ENCODE results near the gene SBK1. TPM values are rescaled to one million over a fixed set of nuclear protein-coding genes. Genes with fewer than 3 reads are reported as not detected.
A peak's percentile ranks its signal among the peaks of the same experiment; 100 is the strongest.
"Not testable (repeated sequence)": the region's sequence is repeated elsewhere in the genome, so short reads cannot be mapped to it uniquely, and the experiment has no call there.

The SBK1 gene
- total RNA-seq = under 0.01 TPM in 2 replicates
- 0.01 TPM in 1 of 2 replicates, not detected in the other for polyA plus RNA-seq
- 0.03 TPM in 1 of 2 replicates, not detected in the other for polyA plus RNA-seq (2012)
- polyA minus RNA-seq (ENCODE audit: low replicate concordance) = not detected in 2 replicates

DNA sequence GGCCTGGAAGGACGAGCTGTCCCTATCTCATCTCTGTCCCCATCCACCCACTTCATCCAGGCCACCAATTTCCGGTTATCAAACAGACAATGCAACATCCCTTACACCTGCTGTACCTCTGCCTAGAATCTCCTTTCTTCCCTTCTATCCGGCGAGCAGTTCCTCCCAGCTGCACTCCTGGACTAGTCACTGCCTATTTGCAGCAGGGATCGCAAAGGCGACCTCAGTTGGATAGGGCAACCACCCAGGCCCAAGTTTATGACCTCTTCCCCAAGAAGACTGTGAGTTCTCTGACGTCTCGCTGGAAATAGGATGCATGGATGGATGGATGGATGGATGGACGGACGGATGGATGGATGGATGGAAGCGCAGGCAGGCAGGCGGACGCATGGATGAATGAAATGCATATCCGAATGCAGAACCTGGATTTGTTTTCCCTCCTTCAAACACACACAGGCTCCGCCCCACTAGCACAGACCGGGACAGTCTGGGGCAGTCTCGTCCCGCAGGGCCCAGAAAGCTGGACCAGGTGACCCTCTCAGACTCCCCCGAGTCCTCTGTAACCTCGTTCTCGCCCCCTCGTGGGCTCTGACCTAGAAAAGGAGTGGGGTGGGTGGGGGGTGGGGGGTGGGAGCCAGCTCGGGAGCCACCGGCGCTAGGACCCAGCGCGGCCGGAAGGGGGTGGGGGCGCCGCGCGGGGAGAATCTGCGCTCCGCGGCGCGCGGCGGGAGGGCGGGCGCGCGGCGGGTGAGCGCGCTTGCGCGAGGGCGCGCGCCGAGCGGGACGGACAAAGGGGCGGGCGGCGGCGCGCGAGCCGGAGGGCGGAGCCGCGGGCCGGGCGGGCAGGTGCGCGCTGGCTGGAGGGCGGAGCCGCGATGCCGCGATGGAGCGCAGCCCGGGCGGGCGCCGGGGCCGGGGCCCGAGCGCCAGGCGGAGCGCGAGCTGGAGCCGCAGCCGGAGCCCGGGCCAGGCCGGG, at the start of gene SBK1:
TSS of gene SBK1 (plus strand) at position 875 of the 976 bp plus-strand sequence. CDS start 24,867 bp downstream, outside the sequence.
- Histone ChIP-seq H3K36me3 (ENCODE audit: control insufficient read depth, insufficient read depth, low read length) (no peaks in the 10 kb centered on the region), H3K4me2 (ENCODE audit: extremely low read depth, insufficient read depth, low read length) (peak within 1 kb of the TSS; percentile 71), H3K27ac (ENCODE audit: insufficient read depth, low read length) (no peak within 1 kb of the TSS), H4K20me1 (ENCODE audit: control insufficient read depth, extremely low read depth, insufficient read depth, low read length) (no peaks in the 10 kb centered on the region), H3K27me3 (ENCODE audit: control insufficient read depth, insufficient read depth, low read length) (peaks cover 26% of the 10 kb centered on the region), H3K9me3 (ENCODE audit: control insufficient read depth, insufficient read depth, low read depth, low read length) (no peaks in the 10 kb centered on the region), H3K79me2 (ENCODE audit: control insufficient read depth, insufficient read depth, low read length) (no peaks in the 10 kb centered on the region), H3K4me1 (ENCODE audit: control insufficient read depth, extremely low read depth, insufficient read depth, low read length) (no peaks in the 10 kb centered on the region), H2AFZ (ENCODE audit: low read length) (peak within 1 kb of the TSS; percentile 57), H3K4me3 (replicated peaks in 1 of 4; ENCODE audit: control extremely low read depth in 1 of 4, insufficient read depth in 1 of 4, low read depth in 3 of 4, low read length in 4 of 4) (peak within 1 kb of the TSS; percentile 31 to 54 (median 44)), H3K9ac (ENCODE audit: insufficient read depth, low read length) (no peak within 1 kb of the TSS)
- TF ChIP-seq CTCF (conservative IDR thresholded peaks at IDR 0.05 in 1 of 2, IDR thresholded peaks at IDR 0.05 in 1 of 2; ENCODE audit: low read depth in 1 of 2, low read length in 2 of 2) (no peak), EZH2 (IDR thresholded peaks at IDR 0.05; ENCODE audit: low read length, missing control alignments) (no peak)
- peak; percentile 46 to 64 for DNase-seq (ENCODE audit: low read depth in 2 of 2)

DNA sequence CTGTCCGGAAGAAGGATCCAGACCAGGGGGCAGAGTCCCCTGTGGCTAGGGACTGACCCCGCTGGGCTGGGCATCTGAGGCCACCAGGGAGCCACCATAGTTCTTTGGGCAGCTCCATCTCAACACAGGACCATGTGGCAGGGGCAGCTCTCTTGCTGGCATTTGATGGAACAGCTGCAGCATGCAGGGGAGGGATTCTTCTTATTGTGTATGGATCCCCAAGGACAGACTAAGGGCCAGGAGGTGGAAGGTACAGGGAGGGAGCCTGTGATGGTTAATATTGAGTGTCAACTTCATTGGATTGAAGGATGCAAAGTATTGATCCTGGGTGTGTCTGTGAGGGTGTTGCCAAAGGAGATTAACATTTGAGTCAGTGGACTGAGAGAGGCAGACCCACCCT, 42.8 kb upstream of the SBK1 start:
- H3K4me3 ChIP-seq (replicated peaks in 1 of 4; ENCODE audit: control extremely low read depth in 1 of 4, insufficient read depth in 1 of 4, low read depth in 3 of 4, low read length in 4 of 4); H3K27ac ChIP-seq (ENCODE audit: insufficient read depth, low read length); H2AFZ ChIP-seq (ENCODE audit: low read length); H3K4me2 ChIP-seq (ENCODE audit: extremely low read depth, insufficient read depth, low read length); DNase-seq (ENCODE audit: low read depth in 2 of 2); H3K4me1 ChIP-seq (ENCODE audit: control insufficient read depth, extremely low read depth, insufficient read depth, low read length); H3K36me3 ChIP-seq (ENCODE audit: control insufficient read depth, insufficient read depth, low read length); H3K79me2 ChIP-seq (ENCODE audit: control insufficient read depth, insufficient read depth, low read length); H3K9me3 ChIP-seq (ENCODE audit: control insufficient read depth, insufficient read depth, low read depth, low read length); H3K9ac ChIP-seq (ENCODE audit: insufficient read depth, low read length); H3K27me3 ChIP-seq (ENCODE audit: control insufficient read depth, insufficient read depth, low read length); H4K20me1 ChIP-seq (ENCODE audit: control insufficient read depth, extremely low read depth, insufficient read depth, low read length): not testable (repeated sequence)

- DNase-seq (ENCODE audit: low read depth in 2 of 2) = no peak
- Histone ChIP-seq H3K27me3 (ENCODE audit: control insufficient read depth, insufficient read depth, low read length) (no peaks in the 10 kb centered on the region), H3K27ac (ENCODE audit: insufficient read depth, low read length) (no peak overlapping the region), H3K9me3 (ENCODE audit: control insufficient read depth, insufficient read depth, low read depth, low read length) (no peaks in the 10 kb centered on the region), H3K4me2 (ENCODE audit: extremely low read depth, insufficient read depth, low read length) (no peak overlapping the region), H3K79me2 (ENCODE audit: control insufficient read depth, insufficient read depth, low read length) (no peaks in the 10 kb centered on the region), H3K36me3 (ENCODE audit: control insufficient read depth, insufficient read depth, low read length) (no peaks in the 10 kb centered on the region), H3K4me3 (replicated peaks in 1 of 4; ENCODE audit: control extremely low read depth in 1 of 4, insufficient read depth in 1 of 4, low read depth in 3 of 4, low read length in 4 of 4) (no peak overlapping the region), H3K4me1 (ENCODE audit: control insufficient read depth, extremely low read depth, insufficient read depth, low read length) (no peaks in the 10 kb centered on the region), H2AFZ (ENCODE audit: low read length) (no peak overlapping the region), H4K20me1 (ENCODE audit: control insufficient read depth, extremely low read depth, insufficient read depth, low read length) (no peaks in the 10 kb centered on the region), H3K9ac (ENCODE audit: insufficient read depth, low read length) (no peak overlapping the region)
- no peak for TF ChIP-seq CTCF (conservative IDR thresholded peaks at IDR 0.05 in 1 of 2, IDR thresholded peaks at IDR 0.05 in 1 of 2; ENCODE audit: low read depth in 1 of 2, low read length in 2 of 2)
- no peak for TF ChIP-seq EZH2 (IDR thresholded peaks at IDR 0.05; ENCODE audit: low read length, missing control alignments)
Observed at GRCh38 chr16:28250999-28251398, 41.3 kb upstream of the SBK1 start.

All from fibroblast of lung (primary cell).